Inferior parietal cortex (tissue), 1 donor: Measurements from ENCODE around the gene DAB1.
A peak's percentile ranks its signal among the peaks of the same experiment; 100 is the strongest.
"Not testable (repeated sequence)": the region's sequence is repeated elsewhere in the genome, so short reads cannot be mapped to it uniquely, and the experiment has no call there.

Experiments
- DNase-seq: peaks from one replicate; pipeline ENCODE4 v3.0.0-alpha.2; 2016; ENCODE audit errors: extremely low spot score

DAB1 gene

DNA sequence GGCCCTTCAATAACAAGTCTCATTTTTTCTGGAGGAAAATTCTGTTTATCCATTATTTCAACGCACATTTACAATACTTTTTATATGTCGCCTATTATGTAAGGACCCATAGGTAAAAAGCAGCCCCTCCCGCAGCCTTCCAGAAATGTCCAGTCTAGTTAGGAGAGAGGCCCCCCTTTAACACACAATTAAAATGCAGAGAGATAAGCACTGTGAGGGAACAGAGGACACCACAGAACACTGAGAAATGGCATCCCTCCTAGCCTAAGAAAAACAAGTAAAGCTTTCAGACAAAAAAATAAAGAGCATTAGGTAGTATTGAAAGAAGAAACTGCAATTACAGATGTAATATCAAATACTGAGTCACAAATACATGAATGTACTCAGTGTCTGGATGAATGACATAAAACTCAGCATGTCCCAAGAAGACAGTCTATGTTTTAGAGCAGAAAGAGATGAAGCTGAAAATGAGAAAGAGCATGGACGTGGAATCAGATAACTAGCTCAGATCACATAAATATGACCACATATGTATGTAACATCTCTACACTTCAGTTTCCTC is 62.9 kb downstream of the DAB1 start:
- no peak for DNase-seq

DNA sequence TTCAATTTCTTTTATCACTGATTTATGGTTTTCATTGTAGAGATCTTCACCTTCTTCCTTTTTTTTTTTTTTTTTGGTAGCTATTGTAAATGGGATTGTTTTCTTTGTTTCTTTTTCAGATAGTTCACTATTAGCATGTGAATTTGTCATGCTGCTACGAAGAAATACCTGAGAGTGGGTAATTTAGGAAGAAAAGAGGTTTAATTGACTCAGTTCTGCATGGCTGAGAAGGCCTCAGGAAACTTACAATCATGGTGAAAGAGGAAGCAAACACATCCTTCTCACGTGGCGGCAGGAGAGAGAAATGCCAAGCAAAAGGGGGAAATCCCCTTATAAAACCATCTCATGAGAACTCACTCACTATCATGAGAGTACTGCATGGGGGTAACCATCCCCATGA is 66.4 kb downstream of the DAB1 start:
- no peak for DNase-seq

DNA sequence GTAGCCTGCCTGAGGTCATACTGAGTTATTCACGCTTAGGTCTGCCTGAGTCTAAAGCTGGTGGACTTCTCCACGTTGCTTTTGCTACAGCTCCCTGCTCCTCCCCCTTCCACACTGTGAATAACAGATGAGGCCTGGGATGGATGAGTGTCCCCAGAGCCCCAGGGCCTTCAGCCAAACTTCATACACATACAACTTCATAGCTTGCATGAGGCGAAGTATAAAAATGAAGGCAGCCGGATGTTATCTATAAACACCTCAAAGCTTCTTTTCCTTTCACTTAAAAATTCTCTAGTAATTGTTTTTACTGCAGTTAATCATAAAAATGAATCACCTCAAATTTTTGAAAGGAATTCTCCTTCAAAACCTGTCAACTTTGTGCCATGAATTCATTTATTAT is 70.2 kb downstream of the DAB1 start:
- DNase-seq, result no peak

DNA sequence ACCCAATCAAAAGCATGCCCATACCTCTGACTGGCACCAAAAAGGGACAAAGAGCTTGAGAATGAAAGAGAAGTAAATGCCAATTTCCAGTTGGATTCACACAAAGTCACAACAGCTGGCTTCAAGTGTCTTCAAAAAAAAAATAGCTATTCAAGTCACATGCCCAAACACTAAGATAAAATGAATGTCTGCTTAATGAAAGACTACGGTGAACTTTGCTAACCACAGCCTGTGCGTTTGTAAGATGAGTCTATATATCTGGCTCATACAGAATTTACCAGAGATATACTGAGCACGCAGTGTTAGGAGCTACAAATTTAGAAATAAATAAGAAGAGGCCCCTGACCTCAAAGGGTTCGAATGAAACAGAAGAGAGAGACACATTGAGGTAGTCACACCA is 73.2 kb downstream of the DAB1 start:
- no peak for DNase-seq

DNA sequence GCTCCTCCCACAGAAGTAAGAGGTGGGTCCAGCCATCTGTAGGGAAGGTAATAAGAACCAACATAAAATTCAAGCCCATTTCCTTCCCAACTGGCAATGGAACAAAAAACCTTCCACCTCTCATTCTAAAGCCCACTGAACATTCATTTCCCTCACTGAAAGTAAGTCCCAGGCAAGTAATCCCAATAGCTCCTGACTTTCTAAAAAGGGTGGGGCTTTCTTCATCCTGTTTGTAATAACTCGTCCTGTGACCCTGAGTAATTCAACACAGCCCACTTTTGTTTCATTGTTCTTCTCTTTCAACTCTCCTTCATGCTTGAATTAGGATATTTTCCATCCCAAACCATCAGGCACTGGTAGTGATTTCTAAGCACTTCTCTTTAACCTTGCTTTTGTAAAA is 74.9 kb downstream of the DAB1 start:
- no peak for DNase-seq

DNA sequence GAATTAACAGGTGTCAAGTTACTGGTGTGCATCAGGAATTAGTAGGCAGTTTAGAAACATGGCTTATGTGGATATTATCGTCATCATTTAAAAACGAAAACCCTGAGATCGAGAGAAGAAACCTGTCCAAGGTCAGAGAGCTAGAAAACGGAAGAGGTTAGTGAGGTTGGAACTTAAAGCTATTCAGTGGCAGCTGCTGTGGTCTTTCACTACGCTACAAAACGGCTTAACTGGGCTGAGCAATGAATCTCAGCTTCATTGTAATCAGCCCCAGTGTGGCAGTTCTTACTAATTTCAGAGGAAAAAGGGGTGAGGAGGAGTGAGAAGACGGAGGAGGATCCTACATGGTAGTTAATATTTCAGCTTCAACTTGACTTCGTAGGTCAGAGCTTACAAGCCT is 77.9 kb downstream of the DAB1 start:
- no peak for DNase-seq

DNA sequence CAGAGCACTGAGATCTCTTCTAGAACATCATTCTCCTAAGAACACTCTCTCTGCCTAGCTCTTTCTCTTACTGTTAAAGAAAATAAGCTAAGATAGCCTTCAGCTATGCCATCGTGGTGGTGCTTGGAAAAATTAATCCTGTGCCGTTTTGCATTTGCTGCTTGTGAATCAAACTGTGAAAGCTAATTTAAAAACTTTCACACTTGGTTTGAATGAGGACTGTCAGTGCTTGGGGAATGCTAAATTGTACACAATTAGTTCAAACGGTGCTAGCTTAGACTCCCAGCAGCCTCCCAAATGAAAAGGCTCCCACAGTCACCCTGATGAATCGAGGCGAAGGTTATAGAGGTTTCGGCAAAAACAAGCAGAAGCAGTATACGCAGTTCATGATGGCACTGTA is 79.6 kb downstream of the DAB1 start:
- DNase-seq, result no peak

DNA sequence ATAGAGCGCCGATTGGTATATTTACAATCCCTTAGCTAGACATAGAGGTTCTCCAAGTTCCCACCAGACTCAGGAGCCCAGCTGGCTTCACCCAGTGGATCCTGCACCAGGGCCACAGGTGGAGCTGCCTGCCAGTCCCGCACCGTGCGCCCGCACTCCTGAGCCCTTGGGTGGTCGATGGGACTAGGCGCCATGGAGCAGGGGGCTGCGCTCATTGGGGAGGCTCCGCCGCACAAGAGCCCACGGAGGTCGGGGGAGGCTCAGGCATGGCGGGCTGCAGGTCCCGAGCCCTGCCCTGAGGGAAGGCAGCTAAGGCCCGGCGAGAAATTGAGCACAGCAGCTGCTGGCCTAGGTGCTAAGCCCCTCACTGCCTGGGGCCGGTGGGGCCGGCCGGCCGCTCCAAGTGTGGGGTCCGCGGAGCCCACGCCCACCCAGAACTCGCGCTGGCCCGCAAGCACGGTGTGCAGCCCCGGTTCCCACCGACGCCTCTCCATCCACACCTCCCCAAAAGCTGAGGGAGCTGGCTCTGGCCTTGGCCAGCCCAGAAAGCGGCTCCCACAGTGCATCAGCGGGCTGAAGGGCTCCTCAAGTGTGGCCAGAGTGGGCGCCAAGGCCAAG is 80.5 kb downstream of the DAB1 start:
- DNase-seq, result not testable (repeated sequence)

DNA sequence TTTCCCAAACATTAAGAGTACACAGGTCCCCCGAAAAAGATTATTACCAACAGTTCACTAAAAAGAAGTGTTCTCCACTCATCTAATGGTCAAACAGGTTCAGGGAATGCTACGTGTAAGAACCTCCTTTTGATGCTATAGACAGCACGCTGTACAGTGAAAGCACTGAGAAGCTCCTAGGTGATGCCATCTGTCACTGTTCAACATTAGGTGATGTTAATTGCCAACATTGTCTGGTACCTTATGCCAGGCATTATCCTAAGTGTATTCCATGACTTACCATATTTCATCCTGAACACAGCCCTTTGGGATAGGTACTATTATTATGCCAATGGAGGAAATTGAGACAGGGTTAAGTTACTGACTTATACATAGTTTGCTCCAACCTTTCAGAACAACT is 82.1 kb downstream of the DAB1 start:
- DNase-seq, result no peak

DNA sequence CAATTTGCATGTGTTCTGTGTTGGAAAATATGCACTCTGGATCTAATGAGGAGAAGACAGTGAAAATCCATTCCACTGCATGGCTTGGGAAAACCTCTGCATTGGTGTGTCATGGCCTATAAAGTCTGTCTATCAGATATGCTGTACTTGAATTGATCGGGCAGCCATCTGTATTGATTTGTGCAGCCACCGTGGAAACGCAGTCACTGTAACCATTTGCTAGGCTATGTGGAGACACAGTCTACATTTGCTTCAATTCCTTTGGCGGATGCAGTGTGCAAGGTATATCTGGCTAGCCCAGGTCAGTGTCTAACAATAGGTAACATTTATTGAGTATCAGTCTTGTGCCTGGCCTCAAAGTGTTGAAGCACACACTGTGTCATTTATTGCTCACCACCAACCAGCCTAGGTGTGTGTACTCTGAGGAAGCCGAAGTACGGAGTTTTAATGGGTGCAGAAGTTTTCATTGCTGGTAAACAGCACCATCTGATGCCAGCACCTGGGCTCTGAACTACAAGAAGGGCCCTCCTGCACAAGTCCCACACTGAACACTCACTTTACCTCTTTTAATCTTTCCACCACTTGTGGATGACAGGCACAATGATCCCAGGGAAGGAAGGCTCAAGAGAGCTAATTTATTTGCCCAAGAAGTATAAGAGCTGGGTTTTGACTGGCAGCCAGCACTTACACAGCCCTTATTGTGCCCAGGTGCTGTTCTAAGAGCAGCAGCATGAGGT is 83.4 kb downstream of the DAB1 start:
- no peak for DNase-seq

DNA sequence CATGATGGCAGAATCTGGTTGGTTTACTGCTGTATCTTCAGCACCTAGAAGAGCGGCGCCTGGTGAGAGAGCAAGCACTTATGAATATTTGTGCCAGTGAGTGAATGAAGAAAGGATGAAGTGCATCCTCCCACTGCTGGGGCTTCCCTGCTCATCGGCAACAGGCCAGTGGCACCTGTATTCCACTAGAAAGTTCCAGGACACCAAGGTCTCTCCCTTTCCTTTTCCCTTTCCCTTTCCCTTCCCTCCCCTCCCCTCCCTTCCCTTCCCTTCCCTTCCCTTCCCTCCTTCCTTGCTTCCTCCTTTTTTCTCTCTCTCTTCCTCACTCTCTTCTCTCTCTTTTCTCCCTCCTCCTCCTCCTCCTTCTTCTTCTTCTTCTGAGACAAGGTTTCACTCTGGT is 86.2 kb downstream of the DAB1 start:
- DNase-seq, result no peak

DNA sequence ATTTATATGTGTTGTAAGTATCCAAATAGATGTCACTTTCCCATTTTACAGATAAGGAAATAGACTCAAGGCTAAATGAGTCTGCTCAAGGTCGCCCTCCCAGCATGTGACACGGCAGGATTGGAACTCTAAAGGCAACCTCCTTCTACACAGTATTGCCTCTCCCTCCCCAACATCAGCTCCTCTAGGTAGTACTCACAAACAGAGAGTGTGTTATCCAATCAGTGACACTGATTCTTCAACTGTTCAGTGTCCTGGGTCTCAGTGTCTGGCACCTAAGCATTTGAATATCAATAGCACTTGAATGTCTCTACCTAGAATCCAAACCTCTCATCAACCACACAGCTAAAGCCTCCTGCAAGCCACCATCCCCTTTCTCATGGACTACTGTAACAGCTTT is 87.1 kb downstream of the DAB1 start:
- no peak for DNase-seq

DNA sequence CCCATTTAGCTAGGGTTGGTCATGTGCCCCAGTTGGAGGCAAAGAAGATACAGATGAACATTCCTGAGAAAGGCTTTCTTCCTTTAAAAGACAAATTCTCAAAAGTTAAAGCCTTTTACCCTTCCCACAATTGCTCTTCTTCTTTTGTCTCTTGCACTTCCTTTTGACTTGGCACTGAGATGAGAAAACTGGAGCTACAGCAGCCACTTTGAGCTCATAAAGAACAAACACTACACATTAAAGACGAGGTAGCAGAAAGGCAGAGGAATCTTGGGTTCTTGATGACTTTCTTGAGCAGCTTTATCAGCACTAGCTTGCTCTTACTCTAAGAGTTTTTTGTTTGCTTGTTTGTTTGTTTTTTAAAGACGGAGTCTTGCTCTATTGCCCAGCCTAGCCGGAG is 92.2 kb downstream of the DAB1 start:
- no peak for DNase-seq

DNA sequence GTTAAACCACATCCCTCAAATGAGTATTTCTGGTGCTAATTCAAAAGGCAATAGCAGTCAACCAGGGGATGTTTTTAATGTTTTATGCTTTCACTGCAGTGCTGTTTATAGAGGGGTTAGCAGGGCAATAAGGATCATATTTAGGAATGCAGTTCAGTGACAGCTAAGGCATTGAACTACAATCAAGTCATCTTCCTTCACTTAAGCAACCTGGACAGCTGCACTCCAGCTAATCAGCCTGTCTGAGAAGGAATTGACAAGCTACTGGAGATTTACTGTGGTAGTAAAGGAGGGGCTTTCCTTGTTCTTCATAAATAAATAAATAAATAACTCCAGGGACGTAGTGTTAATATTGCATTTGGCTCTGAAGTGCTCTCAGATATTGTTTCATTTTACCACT is 93.9 kb downstream of the DAB1 start:
- DNase-seq, result no peak

DNA sequence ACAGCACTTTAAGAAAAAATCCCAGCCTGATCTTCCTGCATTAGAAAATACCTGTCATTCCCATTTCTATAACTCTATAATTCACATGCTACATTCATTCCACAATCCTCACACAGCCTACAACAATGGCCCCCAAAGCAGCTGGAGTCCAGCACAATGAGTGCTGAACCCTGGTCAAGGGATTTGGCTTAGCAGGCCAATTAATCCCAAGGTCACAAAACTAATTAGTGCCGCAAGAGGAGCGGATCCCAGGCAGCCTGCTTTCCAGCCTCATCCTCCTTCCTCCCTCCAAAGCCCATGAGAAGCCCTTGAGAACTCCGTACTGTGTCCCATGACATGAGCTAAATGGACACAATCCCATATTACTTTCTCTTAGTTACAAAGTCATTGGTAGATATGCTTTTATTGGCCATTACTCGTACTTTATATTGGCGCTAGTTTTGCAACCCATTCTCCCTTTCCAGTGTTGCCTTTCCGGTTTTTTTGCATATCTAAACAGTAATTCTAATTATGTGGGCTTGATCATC is 94.8 kb downstream of the DAB1 start:
- DNase-seq, result no peak

DNA sequence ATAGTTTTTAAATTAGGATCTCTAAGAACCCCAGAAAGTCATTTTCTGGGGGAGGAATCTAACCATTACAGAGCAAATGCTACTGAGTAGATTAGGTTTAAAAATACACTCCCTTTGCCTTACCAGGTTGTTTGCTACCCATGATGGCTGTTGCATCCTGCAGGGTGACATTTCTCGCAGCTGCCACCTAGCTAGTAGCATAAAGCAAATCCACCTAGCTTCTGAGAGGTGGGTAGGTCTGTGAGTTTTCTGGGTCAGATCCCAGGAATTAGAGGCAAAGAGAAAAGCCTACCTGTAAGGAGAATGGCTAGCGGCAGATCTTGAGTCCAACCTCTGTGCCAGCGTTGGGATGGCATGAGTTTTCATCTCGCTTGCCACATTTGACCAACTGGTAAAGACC is 95.9 kb downstream of the DAB1 start:
- no peak for DNase-seq

DNA sequence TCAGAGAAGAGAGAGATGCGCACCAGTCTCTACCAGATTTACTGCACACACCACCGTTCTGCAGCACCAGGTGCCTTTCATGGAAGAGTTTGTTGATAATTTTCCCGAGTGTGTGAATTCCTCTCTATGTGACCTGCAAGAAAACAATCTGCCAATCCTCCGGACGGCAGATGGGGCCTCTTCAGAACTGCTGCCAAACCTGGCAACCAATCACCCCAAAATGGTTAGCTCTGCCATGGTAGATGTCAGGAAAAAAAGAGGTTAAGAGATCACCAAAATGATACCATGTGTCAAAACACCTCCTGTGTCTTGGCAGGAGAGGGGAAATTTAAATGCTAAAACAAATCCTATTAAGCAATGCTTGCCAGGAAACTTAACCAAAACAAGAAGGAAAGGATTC is 96.5 kb downstream of the DAB1 start:
- DNase-seq, result no peak

DNA sequence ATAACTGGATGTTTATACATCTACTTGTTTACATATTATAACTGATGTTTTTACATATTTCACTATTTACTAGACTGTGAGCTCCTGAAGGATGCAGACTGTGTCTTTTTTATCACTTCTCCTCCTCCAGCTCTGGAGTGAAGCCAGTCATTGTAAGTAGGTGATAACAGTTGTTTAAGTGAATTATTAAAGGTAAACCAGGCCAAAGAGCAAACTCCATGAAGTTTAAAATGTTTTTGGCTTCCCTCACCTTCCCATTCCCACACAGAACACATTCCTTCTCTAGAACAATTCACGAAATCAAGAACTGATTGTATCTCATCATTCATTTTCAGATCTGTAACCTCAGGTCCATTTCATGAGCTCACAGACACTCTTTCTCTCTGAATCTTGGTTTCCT is 98.3 kb downstream of the DAB1 start:
- no peak for DNase-seq

DNA sequence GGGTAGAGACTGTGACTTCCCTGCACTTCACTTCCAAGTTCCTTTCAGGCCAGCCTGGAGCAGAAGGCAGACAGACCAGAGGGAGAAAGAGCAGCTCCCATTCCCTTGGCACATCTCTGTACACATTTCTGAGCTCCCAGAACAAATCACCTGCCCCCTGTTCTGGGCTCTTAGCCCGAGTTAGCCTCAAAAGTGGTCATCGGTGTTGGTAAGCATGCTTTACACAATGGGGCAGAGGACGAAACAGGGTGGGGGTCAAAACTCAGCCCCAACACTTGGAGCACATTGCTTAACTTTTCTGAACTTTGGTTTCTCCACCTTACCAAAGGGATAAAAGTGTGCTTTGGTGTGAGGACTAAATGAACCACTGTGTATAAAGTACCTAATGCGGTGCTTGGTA is 98.7 kb downstream of the DAB1 start:
- DNase-seq, result no peak

DNA sequence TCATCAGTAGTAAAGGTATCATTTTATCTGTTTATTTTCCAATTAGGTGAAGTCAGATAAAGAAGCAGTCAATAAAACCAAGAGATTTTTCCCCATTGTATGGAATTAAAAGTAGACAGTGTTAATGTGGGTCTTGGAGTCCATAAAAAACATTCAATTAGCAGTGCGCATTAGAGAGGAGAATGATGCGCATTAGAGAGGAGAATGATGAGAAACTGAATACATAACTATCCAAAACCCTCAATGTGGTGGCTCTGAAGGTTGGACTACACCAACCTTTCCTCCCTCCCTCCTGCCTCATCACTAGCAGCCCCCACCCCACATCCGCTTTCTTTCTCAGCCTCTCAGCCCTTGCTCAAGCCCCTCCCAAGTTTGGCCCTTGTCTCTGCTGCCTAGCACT is 99.5 kb downstream of the DAB1 start:
- DNase-seq, result no peak

DNA sequence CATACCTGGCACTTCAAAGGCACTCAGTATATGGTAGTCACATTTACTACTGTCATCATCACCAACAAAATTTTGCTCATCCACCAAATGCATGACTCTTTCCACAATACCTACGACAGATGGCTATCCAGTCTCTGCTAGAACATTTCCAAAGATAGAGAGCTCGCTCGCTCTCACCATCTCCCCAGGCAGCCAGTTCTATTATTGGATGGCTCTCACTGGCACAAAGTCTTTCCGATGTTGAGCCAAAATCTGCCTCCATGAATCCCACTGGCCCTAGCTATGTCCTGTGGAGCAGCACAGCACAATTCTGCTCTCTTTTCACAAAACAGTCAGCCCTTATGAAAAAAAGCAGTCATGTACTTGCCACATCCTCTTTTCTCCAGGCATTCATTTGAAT is 102.1 kb downstream of the DAB1 start:
- peak; percentile 66 for DNase-seq

DNA sequence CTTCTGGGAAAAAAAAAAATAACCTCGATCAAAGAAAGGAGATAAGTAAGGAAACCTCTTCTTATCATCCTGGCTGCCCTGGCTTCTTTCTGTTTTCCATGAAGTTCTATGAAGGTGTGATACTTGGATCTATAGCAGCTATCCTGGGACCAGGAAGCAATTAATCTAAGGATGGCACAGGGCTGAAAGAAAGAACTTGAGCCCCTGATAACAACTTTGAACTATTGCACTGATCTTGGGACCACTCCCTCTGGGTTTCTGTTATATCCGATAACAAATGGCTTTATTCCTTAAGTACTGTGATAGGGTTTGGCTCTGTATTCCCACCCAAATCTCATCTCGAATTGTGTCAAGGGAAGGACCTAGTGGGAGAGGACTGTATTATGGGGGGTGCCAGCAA is 104.1 kb downstream of the DAB1 start:
- no peak for DNase-seq

DNA sequence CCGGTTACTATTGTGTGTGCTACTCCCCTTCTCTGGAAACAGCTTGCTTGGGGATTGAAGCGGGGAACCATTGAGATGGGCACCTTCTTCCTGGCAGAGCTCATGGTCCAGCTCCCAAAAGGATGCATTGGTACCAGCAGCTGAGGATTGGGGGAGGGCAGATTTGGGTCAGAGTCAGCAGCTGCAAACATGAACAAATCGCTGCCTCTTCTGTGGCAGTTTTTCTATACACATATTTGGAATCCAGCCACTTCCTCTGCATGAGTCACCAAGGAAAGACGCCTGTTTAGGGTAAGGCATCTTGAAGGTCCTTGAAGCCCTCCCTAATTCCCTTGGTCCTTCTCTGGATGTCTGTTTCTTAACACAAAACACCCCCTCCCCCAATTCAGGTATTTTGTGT is 104.7 kb downstream of the DAB1 start:
- DNase-seq, result peak; percentile 42
